ENCODE data around the gene OMP. TPM values are rescaled to one million over a fixed set of nuclear protein-coding genes. Genes with fewer than 3 reads are reported as not detected.
A peak's percentile ranks its signal among the peaks of the same experiment; 100 is the strongest.

Gene OMP
- total and polyA plus RNA-seq, 2 donors (not counting 3 experiments of a cell fraction or from before 2014, with no cell fraction given) = 0.80 TPM; not detected in 1

- ChIA-PET CTCF (interaction anchor here (0.6 to 6.4 kb wide), 13 partner anchors 8 to 68 kb away, joined by 3 to 148 read pairs (median 7); no protein-coding TSS in a partner anchor), POLR2A (no interaction called here)
- no peak for TF ChIP-seq EZH2 (IDR thresholded peaks at IDR 0.05; ENCODE audit: borderline replicate concordance, low read depth, low read length, severe bottlenecking)
- TF ChIP-seq POLR2AphosphoS5 (IDR thresholded peaks at IDR 0.05; ENCODE audit: insufficient read depth, low read depth, low read length) = no peak
- TF ChIP-seq MYC (IDR thresholded peaks at IDR 0.05; ENCODE audit: low read depth, low read length) = no peak
- TF ChIP-seq MAX (IDR thresholded peaks at IDR 0.05; ENCODE audit: insufficient read depth, insufficient read length) = no peak
- TF ChIP-seq CTCF (IDR thresholded peaks at IDR 0.05; ENCODE audit: extremely low read depth in 1 of 2, insufficient read depth in 1 of 2, low read depth in 1 of 2, low read length in 2 of 2) = no peak
- no peak for TF ChIP-seq FOS (IDR thresholded peaks at IDR 0.05; ENCODE audit: borderline replicate concordance, insufficient read depth, low read length)
- TF ChIP-seq POLR2A (IDR thresholded peaks at IDR 0.05; ENCODE audit: low read depth, low read length) = no peak
- no peak for TF ChIP-seq JUN (IDR thresholded peaks at IDR 0.05; ENCODE audit: borderline replicate concordance, insufficient read depth, insufficient read length, low read depth)
- dilution Hi-C loops (cut with MboI; ENCODE audit: extremely low pct_ligation_motif_present, low sequenced_read_pairs) = no loop called here
- Histone ChIP-seq H3K27ac (ENCODE audit: insufficient read depth, low read depth, low read length) (no peak overlapping the region), H3K9me3 (replicated peaks; ENCODE audit: control insufficient read depth, insufficient read depth, low read length) (no peaks in the 10 kb centered on the region), H3K9ac (replicated peaks; ENCODE audit: extremely low read depth, insufficient read depth, low read length) (no peak overlapping the region), H4K20me1 (replicated peaks; ENCODE audit: control insufficient read depth, extremely low read depth, insufficient read depth, low read length) (no peaks in the 10 kb centered on the region), H2AFZ (ENCODE audit: low read depth, low read length) (no peak overlapping the region), H3K4me2 (ENCODE audit: insufficient read depth, low read length) (no peak overlapping the region), H3K27me3 (ENCODE audit: control insufficient read depth in 2 of 2, insufficient read depth in 2 of 2, low read length in 2 of 2) (peaks cover 4 to 9% of the 10 kb centered on the region in 2 experiments), H3K4me3 (replicated peaks in 1 of 3; ENCODE audit: insufficient read depth in 1 of 3, low read depth in 1 of 3, low read length in 3 of 3) (no peak overlapping the region), H3K36me3 (ENCODE audit: control insufficient read depth in 2 of 2, extremely low read depth in 1 of 2, insufficient read depth in 2 of 2, low read length in 2 of 2) (no peaks in the 10 kb centered on the region), H3K4me1 (ENCODE audit: control insufficient read depth, extremely low read depth, insufficient read depth, low read length) (peaks cover 11% of the 10 kb centered on the region), H3K9me1 (replicated peaks; ENCODE audit: control insufficient read depth, extremely low read depth, insufficient read depth, low read length) (no peaks in the 10 kb centered on the region), H3K79me2 (ENCODE audit: control insufficient read depth, insufficient read depth, low read length) (no peaks in the 10 kb centered on the region)
- no peak for DNase-seq (ENCODE audit: low read depth, low spot score)
- no TSS peak for BruUV-seq (replicated peaks)
- peak; percentile 21 for FAIRE-seq
- intact Hi-C loops (cut with micrococcal nuclease) = no loop called here
Observed at GRCh38 chr11:77062924-77063323, 39.7 kb upstream of the OMP start.

Data from endothelial cell of umbilical vein (primary cell).